Measurements from ENCODE around the gene SLAMF1. TPM values are rescaled to one million over a fixed set of nuclear protein-coding genes. Genes with fewer than 3 reads are reported as not detected.

The SLAMF1 gene
- total and polyA plus RNA-seq, 12 donors: 0.17 to 3.8 (median 0.32) TPM; not detected in 4

DNA sequence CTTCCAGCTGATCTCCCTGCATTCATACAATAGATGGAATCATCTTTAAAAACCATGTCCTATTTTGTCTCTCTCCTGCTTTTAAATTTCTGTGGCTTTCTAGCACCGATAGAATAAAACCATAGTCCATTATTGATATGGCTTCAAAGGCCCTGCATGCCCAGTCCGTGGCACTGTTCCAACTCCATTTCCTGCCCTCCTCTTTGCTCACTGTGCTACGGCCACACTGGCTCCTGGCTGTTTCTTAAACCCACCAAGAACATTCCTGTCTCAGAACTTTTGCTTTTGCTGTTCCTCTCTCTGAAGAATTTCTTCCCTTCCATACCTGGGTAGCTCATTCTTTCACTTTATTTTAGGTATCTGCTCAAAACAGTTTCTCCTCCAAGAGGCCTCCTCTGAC, 7.2 kb downstream of the SLAMF1 start:
- peak overlapping the region in 1 of 10 donors; percentile 81 for H3K27ac ChIP-seq
- H3K4me3 ChIP-seq: no peak overlapping the region
- ATAC-seq (no peak), DNase-seq (no peak)
- peaks cover 0 to 56% (median 0%) of the 10 kb centered on the region in 9 donors for H3K4me1 ChIP-seq
- H3K27me3 ChIP-seq: peaks cover 0 to 5% (median 0%) of the 10 kb centered on the region in 7 donors
- H3K36me3 ChIP-seq: peaks cover 0 to 10% (median 0%) of the 10 kb centered on the region in 9 donors
- H3K9me3 ChIP-seq: no peaks in the 10 kb centered on the region
- no peak for TF ChIP-seq CTCF (IDR thresholded peaks at IDR 0.05)
- intact Hi-C loops (cut with DNase I): no loop called here
- 35 to 48% methylated on average over 3 of the region's 3 CpGs for WGBS, 2 donors

DNA sequence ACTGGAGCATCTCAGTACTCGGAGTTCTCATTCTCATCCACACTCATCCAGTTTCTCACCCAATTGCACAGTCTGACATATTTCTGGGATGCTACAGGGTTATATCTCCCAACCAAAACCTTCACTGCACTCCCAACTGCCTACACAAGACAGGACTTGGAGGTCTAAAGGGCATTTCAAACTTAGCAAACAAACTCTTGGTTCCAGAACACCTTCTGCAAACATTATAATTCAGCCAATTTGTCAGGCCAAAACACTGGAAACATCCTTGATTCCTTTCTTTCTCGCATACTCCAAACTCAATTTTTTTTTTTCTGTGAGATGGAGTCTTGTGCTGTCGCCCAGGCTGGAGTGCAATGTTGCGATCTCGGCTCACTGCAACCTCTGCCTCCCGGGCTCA, 7.9 kb downstream of the SLAMF1 start:
- H3K4me1 ChIP-seq: peaks cover 0 to 56% (median 0%) of the 10 kb centered on the region in 9 donors
- no peaks in the 10 kb centered on the region for H3K9me3 ChIP-seq
- no peak for ATAC-seq
- intact Hi-C loops (cut with DNase I): no loop called here
- H3K36me3 ChIP-seq: peaks cover 0 to 10% (median 0%) of the 10 kb centered on the region in 9 donors
- H3K27ac ChIP-seq: peak overlapping the region in 1 of 10 donors; percentile 81
- no peak overlapping the region for H3K4me3 ChIP-seq
- no peak for TF ChIP-seq CTCF (IDR thresholded peaks at IDR 0.05)
- DNase-seq: no peak
- 92 to 95% methylated on average over 6 of the region's 6 CpGs for WGBS, 2 donors
- H3K27me3 ChIP-seq: no peaks in the 10 kb centered on the region

- H3K36me3 ChIP-seq: peaks cover 0 to 10% (median 0%) of the 10 kb centered on the region in 9 donors
- no peak overlapping the region for H3K4me3 ChIP-seq
- 37 to 48% methylated on average over 3 of the region's 3 CpGs for WGBS, 2 donors
- peak overlapping the region in 1 of 10 donors; percentile 81 for H3K27ac ChIP-seq
- DNase-seq (no peak), ATAC-seq (no peak)
- intact Hi-C loops (cut with DNase I): no loop called here
- H3K27me3 ChIP-seq: no peaks in the 10 kb centered on the region
- H3K4me1 ChIP-seq: peaks cover 0 to 56% (median 0%) of the 10 kb centered on the region in 9 donors
- no peaks in the 10 kb centered on the region for H3K9me3 ChIP-seq
- no peak for TF ChIP-seq CTCF (IDR thresholded peaks at IDR 0.05)
Measured at GRCh38 chr1:160638540-160638857, 8.3 kb downstream of the SLAMF1 start.

- Histone ChIP-seq H3K27ac (peak overlapping the region in 1 of 10 donors; percentile 81), H3K27me3 (no peaks in the 10 kb centered on the region), H3K9me3 (no peaks in the 10 kb centered on the region), H3K4me1 (peaks cover 0 to 56% (median 0%) of the 10 kb centered on the region in 9 donors), H3K4me3 (no peak overlapping the region), H3K36me3 (peaks cover 0 to 10% (median 0%) of the 10 kb centered on the region in 9 donors)
- DNase-seq (no peak), ATAC-seq (no peak)
- no peak for TF ChIP-seq CTCF (IDR thresholded peaks at IDR 0.05)
- intact Hi-C loops (cut with DNase I): no loop called here
- WGBS, 2 donors: 62 to 65% methylated on average over 5 of the region's 5 CpGs
Measured at GRCh38 chr1:160637821-160638539, 8.9 kb downstream of the SLAMF1 start.

Data from heart right ventricle (tissue), 16 donors.